GM18951 (cell line): ENCODE measurements around the gene RAB11FIP4.

Experiments used
- POLR2A ChIP-seq: IDR thresholded peaks from 4 replicates; pipeline ENCODE4 v1.6.1; 2011; ENCODE audit warnings: mild to moderate bottlenecking; ENCODE audit not compliant: insufficient read length, insufficient read depth; ENCODE audit errors: extremely low read depth
- in situ Hi-C: fragments of 300-500 bp; cut with MboI; formaldehyde crosslinking; loops from one replicate; pipeline ENCODE4 v1.12.0; 2022; ENCODE audit warnings: low sequenced_read_pairs, mixed read lengths, inconsistent platforms; ENCODE audit not compliant: unreplicated experiment

Gene RAB11FIP4

GRCh38 chr17:31495022-31495885, 103.8 kb downstream of the RAB11FIP4 start:
- no peak for TF ChIP-seq POLR2A
- in situ Hi-C loops = no loop called here

GRCh38 chr17:31496097-31496496, 104.6 kb downstream of the RAB11FIP4 start:
- in situ Hi-C loops = no loop called here
- no peak for TF ChIP-seq POLR2A

GRCh38 chr17:31496601-31497000, 105.1 kb downstream of the RAB11FIP4 start:
- in situ Hi-C loops = no loop called here
- TF ChIP-seq POLR2A = no peak

DNA sequence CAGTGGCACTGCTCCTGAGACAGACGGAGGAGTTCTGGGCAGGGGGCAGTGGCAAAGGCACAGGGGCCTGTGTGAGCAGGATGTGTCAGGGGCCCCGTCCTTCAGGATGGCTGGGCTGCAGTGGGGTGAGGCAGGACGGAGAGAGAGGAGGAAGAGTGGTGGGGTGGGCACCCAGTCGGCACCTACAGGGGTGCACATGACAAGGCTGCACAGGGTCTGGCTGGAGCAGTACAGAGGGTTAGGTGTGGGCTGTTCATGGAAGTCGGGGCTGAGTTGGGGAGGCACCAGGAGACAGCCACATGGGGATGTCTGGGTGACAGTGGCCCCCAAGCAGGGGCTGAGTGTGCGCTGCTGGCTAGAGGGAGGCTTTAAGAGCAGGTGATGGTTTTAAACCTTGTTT, 106.0 kb downstream of the RAB11FIP4 start:
- in situ Hi-C loops = no loop called here
- no peak for TF ChIP-seq POLR2A

- TF ChIP-seq POLR2A = no peak
- in situ Hi-C loops = no loop called here
These were observed 106.7 kb downstream of the RAB11FIP4 start for GRCh38 chr17:31497994-31498826.

DNA sequence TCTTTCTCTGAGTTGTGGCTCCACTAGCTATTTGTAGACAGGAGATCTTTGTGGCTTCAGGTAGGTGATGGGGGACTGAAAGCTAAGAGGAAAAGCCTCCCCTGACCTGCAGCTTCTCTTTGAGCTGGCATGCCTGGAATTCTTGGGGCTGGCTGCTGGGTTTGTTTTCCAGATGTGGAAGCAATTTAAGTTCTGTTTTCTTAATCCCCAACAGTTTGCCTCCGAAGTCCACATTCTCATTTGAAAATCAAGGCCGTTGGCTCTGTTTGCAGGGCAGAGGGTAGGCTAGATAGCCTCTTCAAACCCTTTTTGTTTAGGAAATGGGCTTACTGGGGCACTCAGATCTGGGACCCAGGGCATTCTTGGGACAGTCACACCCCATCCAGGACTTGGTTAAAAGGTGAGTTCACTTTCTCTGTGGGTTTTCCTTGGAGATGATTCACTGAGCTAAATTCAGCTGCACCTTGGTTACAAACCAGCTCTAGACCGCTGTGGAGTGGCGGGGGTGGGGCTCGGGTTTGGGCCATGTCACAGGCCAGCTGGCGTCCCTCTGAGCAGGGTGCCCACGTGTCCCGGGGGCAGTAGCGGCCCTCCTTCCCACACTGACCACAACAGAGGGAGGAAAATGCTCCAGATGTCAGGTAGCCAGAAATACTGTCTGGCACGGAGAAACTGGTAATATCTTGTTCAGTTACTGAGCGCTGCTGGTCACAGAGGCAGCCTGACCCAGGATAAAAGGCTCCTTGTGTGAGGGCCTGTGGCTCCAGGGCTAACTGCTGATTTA, 108.5 kb downstream of the RAB11FIP4 start:
- in situ Hi-C loops = no loop called here
- no peak for TF ChIP-seq POLR2A

GRCh38 chr17:31506517-31506916, 115.0 kb downstream of the RAB11FIP4 start:
- in situ Hi-C loops = no loop called here
- no peak for TF ChIP-seq POLR2A

DNA sequence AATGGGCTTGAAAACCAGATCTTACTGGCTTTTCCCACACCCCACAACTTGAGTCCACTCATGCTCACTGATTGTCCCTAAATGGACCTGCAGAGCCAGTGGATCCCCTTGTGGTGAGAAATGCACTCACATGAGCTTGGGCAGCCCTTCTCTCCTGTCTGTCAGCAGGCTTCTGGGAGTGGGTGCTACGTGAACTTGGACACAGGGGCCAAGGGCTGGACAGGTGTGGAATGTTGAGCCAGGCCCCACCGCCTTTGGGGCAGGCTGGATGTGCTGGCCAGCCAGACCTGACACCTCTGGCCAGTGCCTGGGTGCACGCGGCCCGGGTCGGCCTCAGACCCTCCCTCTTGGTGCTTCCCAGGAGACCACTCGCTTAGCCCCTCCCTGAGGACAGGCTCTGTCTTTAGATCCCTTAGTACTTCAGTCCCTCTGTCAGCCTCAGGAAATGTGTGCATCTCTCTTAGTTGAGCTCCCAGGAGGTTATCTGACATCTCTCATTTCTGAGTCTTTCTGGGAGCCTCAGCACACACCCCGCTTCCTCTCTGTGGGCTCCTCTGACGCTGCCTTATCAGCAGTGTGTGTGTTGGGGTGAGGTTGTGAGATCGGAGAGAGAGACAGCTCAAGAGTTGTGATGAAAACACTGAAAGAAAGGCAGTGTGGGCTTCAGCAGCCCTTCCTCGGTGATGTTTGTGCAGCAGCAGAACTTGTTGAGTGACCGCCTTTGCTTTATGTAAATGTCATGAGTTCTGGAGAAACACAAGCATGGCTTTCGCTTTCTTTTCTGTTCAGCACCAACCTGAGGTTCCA, 117.0 kb downstream of the RAB11FIP4 start:
- in situ Hi-C loops = no loop called here
- TF ChIP-seq POLR2A = peak; percentile 43

DNA sequence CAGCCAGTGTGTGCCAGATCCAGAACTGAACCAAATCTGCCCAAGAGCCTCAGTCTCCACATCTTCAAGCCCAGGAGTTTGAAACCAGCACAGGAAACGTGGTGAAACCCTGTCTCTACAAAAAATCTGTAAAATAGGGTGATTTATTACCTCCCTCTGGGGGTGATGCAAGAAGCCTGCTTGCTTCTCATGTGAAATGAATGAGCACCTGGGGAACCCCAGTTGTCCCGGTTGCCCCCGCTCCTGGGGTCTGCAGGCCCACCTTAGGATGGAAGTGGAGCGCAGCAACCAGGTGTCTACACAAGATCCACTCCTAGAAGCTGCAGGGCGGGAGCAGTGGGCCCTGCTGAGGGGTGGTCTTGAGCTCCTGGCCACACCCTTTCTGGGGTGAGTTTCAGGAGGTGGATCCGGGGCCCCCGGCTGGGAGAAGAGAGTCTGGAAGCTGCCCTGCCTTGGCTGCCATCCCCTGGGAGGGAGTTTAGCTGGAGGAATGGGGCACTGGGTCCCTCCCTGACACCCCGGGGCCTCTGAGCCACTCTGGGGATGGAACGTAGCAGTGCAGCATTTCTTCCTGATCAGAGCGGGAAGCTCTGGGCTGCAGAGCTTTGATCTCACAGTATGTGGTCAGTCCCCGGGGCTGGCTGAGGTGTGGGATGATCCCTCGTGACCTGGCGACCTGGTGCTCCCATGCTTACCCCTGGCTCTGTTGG, 117.8 kb downstream of the RAB11FIP4 start:
- in situ Hi-C loops = no loop called here
- TF ChIP-seq POLR2A = no peak

- in situ Hi-C loops = no loop called here
- no peak for TF ChIP-seq POLR2A
These were observed 118.3 kb downstream of the RAB11FIP4 start for GRCh38 chr17:31509805-31510177.

DNA sequence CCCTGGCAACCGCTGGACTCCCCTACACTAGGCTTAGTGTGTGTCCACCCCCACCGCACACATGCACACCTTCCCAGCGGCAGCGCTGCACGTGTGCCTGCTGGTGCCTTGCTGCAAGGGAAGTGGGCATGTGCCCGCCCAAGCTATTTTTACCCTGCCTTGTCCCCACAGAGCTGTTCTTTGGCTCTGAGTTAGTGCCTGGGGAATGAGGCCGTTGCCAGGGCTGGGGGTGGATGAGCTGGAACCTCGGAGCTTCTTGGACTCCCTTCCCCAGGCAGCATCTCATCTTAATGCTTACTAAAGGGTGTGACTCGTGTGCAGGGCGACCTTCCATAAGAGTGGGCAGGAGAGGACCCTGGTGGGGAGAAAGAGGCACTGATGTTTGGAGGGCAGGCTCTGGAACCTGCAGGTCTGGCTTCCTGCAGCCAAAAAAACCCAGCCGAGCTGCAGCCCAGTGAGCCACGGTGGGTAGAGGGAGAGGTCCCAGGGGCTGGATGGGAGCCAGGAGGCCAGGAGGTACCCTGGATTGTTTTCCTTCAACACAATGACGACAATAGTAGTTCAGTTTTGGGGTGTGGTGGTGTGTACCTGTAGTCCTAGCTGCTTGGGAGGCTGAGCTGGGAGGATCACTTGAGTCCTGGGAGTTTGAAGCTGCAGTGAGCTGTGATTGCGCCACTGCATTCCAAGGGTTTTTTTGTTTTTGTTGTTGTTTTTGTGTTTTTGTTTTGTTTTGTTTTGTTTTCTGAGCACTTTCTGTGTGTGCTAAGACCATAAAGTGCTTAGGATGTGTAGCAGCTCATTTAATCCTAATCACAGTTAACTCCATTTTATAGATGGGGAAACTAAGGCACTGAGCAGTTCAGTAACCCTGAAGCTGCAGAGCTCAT, 119.1 kb downstream of the RAB11FIP4 start:
- in situ Hi-C loops = no loop called here

More for the DNA sequence above, 119.1 kb downstream of the RAB11FIP4 start:
- TF ChIP-seq POLR2A = no peak
